NCI-H524 treated with DMSO at 0.1 percent for 48 hours (cell line): ENCODE measurements around the gene POGZ.
A peak's percentile ranks its signal among the peaks of the same experiment; 100 is the strongest.

Experiments
- DNase-seq: peaks from one replicate; lab custom pipeline; 2025; lab: John Stamatoyannopoulos, UW

Gene POGZ

DNA sequence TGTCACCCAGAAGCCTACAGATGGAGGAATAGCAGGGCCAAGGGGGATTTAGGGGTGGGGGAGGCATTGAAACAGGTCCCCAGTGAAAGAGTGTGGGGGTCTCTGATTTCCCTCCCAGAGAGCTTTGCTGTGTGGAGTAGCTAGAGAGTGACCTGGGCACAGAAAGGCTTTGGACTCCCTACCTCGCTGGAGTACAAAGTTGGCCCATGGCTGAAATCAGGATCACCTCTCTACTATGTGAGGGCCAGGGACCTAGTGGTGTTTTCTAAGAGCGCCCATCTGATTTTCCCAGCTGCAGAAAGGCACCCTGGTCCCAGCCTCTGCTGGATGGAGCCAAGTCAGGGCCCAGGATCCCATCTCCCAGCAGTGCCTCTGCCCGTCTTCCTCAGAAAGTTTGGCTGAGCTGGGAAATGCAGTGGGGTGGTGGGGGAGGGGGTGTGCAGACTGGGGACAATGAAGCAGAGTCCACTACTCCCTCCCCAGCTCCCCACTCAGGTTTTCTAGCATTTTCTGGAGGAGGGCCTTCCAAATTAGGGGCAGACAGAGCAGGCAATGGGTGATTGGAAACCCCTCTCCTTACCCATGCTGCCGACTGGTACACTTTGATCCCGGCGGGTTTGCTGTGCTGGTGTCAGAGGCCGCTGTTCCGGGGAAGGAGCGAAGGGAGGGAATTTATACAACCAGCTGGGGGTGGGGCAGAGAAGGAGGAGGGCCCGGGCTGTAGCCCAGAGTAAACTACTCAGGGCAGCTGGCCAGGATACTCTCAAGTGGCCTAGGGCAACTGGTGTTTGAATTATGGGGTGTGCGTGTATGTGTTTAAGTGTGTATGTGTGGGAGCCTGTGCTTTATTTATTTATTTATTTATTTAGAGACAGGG is 87.0 kb downstream of the POGZ start, which contains the start of gene SELENBP1:
SELENBP1 (minus strand) TSS at position 648 of the 877 bp plus-strand sequence; CDS start at position 584, 64 bp downstream.
- peak; percentile 21 for DNase-seq

DNA sequence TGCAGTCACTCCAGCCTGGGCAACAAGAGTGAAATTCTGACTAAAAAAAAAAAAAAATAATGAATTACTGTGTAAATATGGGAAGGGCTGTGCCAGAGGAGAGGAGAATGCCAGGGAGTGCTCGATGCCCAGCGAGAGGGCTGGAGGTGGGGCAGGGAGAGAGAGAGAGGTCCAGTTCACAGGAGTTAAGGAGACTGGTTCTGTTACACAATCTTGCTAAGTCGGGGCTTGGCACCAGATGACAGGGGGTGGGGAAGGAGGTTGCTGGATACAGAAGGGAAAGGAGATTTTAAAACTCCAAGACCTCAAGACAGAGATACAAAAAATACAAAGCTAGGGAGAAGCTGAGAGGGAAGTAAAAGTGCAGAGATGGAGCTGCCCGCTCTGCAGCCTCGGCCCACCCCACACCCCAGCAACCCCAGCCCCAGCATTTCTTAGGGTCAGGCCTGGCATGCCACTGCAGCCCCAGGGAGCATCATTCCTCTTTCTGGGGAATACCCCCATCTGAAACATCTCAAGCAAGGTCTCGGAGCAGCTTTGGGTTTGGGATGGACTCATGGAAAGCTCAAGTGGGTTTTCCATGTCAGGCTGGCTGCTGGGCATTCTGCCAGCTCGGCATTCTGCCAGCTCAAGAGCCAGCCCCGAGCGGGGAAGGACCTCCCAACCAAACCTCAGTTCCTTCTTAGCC is 87.8 kb downstream of the POGZ start:
- DNase-seq, result peak; percentile 43

DNA sequence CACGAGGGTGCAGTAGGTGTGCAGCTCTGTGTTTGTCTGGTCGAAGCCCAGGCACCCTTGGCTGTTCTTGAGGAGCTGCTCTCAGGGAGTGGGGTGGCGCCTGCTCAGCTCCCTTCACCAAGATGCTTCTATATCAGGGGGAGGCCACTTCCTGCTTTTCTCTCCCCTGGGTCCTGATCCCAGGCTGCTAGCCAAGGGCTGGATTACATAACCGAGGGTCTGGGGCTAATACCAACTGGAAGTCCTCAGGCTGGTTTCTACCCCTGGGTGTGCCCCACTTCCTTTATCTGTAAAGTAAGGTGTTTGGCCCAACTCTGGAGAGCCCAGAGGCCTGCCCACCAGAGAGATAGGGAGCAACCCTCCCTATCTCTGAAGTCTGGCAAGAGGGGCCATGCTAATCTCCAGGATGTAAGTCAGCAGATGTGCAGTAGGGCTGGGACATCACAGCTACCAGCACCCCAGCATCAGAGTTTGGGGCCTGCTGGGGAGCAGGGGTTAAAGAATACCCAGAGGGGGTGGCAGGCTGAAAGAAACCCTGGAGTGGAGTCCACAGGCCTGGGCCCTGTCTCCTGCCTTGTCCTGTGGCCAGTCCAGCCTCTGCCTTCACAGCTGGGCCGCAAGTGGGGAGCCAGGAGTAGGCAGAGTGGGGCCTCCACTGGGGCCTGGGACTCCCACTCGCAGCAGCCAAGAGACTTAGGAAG is 88.9 kb downstream of the POGZ start:
- no peak for DNase-seq

DNA sequence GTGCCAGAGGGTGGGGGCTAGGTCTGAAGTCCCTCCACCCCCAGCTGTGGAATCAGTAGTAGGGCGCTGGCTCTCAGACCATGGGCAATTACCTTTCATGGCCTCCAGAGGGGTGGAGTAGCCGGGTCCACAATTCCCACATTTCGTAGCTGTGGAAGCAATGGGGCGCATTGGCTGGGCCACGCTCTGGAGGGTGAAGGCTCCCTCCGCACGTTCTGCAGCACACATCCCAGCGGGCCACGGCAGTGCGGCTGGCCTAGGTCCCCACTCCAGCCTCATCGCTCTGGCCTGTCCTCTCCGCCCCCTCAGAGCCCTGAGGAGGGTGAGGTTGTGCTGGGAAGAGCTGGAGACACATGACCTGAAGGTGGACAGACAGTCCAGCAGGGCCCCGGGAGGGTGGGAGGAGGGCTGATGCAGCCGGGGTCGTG is 89.7 kb downstream of the POGZ start:
- DNase-seq, result no peak

DNA sequence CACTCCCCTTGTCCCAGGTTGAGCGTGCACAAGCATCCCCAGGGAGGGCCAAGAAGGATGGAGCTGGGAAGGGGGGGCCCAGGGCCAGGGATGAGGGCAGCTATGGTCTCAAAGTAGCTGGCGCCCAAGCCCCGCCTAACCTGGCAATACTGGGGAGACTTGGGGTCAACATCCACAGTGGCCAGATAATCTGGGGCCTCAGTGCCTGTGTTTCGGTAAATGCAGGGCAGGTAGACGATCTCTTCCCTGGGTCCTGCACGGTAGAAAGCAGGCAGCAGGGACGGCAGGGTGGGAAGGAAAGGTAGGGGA is 90.0 kb downstream of the POGZ start:
- DNase-seq, result no peak

DNA sequence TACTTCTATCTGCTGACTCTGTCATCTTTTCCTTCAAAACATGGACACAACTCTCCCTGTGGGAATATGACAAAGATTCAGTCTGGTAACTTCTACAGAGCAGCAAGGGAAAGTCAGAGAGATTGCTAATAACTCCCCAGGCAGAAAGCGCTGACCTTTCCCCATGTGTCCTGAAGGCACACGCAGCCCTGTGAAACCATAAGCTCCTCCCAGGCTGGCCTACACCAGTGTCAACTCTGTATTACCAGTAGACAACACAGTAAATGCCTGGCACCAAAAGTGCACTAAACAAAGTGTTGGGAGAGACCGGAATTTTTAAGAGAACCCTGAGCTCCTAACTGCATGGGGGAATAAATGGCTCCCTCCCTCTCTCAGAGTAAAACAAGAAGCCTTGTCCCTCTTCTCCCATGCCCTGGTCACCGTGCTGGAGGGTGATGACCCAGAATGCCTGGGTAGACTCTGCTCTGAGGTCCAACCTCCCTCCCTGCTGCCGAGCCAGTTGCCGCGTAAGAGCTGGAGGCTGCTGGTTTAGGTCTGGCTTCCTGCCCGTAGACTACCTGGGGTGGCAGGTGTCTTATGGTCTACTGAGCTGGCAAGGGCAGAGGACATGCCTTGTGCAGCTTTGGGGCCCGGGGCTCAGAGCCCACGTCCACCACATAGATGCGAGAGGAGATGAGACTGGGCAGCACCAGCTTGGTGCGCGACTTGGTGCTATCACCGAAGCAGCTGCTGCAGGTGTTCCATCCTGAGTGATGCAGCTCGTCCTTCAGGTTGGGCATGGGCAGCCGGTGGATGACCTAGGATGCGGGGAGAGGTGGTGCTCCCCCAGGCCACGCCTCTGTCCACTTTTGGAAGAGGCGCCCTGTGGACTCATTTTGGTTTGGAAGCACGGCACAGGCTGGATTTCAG is 90.6 kb downstream of the POGZ start:
- no peak for DNase-seq

DNA sequence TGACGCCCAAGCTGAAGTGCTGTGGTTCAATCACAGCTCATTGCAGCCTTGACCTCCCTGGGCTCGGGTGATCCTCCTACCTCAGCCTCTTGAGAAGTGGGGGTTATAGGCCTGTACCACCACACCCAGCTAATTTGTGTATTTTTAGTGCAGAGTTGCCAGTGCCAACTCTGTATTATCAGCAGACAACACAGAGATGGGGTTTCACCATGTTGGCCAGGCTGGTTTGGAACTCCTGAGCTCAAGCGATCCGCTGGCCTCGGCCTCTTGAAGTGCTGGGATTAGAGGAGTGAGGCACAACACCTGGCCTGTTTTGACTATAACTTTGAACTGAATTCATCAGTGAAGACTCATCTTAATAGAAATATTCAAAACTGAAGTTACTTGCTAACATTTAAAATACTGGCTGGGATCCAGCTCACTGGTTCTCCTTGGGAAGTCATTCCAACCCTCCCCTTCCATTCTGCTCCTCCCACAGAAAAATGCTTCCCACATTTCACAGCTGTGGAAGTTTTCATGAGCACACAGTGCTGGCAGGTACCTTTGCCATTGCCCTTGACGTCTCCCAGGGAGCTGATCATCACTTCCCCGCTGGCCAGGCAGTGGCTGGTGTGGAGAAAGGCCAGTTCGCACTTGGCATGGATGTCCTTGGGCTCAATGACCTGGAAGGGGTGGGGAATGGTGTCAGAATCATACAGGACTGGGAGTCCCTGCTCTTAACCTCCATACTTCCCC is 91.5 kb downstream of the POGZ start:
- no peak for DNase-seq

DNA sequence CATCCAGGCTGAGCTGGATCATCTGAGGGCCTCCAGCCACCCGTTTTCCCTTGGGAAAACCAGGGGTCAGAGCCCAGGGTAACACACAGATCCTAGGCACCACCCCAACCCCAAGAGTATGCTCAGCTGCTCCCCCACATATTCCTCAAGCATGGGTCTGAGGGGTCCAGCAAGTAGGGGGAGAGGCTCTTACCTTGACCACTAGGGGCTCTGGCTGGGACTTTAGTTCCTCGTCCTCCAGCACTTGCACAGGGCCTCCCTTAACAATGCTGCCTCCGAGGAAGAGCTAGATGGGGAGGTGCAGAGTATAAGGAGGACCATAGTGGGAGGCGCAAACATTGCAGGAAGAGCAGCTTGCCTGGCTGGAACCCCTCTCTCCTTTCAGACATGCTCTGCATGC is 94.3 kb downstream of the POGZ start:
- DNase-seq, result no peak

DNA sequence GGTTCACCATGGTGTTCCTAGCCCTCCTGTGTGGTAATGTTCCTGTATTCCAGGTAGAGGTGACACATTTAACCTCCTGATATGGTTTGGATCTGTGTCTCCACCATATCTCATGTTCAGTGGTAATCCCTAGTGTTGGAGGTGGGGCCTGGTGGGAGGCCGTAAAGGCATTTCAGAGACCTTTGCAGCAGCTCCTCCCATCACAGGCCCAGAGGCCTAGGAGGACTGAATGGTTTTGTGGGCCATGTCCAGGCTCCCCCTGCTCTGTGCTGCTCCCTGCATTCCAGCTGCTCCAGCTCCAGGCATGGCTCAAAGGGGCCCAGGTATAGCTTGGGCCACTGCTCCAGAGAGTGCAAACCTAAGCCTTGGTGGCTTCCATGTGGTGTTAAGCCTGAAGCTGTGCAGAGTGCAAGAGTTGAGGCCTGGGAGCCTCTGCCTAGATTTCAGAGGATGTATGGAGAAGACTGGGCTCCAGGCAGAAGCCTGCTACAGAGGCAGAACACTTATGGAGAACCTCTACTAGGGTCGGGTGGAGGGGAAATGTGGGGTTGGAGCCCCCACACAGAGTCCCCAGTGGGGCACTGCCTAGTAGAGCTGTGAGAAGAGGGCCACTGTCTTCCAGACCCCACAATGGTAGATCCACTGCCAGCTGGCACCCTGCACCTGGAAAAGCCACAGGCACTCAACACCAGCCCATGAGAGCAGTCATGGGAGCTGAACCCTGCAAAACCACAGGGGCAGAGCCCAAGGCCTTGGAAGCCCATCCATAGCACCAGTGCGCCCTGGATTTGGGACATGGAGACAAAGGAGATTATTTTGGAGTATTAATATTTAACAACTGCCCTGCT is 96.8 kb downstream of the POGZ start:
- no peak for DNase-seq

DNA sequence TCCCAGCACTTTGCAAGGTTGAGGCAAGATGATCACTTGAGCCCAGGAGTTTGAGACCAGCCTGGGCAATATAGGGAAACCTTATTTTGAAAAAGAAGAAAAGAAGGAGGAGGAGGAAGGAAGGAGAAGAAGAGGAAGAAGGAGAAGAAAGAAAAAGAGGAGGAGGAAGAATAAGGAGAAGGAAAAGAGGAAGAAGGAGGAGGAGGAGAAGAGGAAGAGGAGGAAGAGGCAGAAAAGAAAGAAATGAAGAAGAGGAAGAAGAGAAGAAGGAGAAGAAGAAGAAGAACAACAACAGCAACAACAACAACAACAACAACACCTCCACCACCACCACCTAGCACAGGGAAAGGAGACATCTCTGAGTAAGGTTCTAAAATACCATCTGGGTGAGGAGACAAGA is 97.4 kb downstream of the POGZ start:
- no peak for DNase-seq

DNA sequence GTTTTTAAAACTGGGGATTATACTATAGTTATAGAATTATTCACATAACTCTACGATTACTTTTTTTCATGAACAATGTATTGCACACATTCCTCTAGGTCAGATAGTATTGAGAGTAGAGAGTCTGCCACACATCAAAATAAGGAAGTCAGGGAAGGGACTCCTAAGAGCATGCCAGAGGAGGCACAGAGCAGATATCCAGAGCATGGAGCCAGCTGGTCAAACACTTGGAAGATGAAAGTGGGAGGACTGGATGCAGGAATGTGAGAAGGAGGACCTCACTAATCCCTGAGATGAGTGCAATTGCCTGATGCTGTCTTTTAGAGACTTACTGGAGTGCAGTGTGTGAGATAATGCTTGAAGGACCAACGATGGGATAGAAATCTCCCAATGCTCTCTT is 102.6 kb downstream of the POGZ start:
- no peak for DNase-seq
